IMR-90 (cell line): ENCODE data around the gene POR.

Source experiments
- MXI1 ChIP-seq: IDR thresholded peaks from 2 replicates; pipeline ENCODE4 v1.6.1; 2012; ENCODE audit warnings: low read depth, mild to moderate bottlenecking, low read length, moderate library complexity, borderline replicate concordance
- POLR2A ChIP-seq: IDR thresholded peaks from 2 replicates; pipeline ENCODE4 v1.6.1; 2012; ENCODE audit warnings: mild to moderate bottlenecking, low read depth, low read length

DNA sequence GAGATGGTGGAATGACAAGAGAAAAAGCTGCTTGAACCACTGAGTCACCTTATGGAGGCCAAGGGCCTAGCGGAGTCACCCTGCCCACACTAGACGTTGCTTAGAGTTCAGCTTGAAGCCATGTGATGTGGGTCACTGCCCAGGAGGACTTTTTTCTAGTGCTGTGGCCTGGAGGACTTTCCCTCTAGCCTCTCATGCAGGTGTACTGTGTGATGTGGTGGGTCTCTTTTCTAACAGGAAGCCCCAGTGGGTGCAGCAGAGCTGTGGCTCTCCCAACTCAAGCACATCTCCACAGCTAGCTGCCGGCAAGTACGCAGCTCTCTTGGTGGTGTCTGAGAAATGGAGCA is 13.6 kb downstream of the POR start:
- no peak for TF ChIP-seq POLR2A
- no peak for TF ChIP-seq MXI1
